ENCODE data around the gene EPB41L4A. TPM values are rescaled to one million over a fixed set of nuclear protein-coding genes. Genes with fewer than 3 reads are reported as not detected.

The EPB41L4A gene
- total and polyA plus RNA-seq, 2 experiments from 2014 or later: 10.5 to 14.4 TPM

- no peaks in the 10 kb centered on the region for H3K9me3 ChIP-seq (ENCODE audit: low read depth)
- TF ChIP-seq, protein P1, sequence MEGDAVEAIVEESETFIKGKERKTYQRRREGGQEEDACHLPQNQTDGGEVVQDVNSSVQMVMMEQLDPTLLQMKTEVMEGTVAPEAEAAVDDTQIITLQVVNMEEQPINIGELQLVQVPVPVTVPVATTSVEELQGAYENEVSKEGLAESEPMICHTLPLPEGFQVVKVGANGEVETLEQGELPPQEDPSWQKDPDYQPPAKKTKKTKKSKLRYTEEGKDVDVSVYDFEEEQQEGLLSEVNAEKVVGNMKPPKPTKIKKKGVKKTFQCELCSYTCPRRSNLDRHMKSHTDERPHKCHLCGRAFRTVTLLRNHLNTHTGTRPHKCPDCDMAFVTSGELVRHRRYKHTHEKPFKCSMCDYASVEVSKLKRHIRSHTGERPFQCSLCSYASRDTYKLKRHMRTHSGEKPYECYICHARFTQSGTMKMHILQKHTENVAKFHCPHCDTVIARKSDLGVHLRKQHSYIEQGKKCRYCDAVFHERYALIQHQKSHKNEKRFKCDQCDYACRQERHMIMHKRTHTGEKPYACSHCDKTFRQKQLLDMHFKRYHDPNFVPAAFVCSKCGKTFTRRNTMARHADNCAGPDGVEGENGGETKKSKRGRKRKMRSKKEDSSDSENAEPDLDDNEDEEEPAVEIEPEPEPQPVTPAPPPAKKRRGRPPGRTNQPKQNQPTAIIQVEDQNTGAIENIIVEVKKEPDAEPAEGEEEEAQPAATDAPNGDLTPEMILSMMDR (IDR thresholded peaks at IDR 0.05; ENCODE audit: low read depth, low read length): no peak
- no peak for DNase-seq (ENCODE audit: low read depth in 1 of 2, low spot score in 1 of 2)
- H3K27me3 ChIP-seq: no peaks in the 10 kb centered on the region
- no peaks in the 10 kb centered on the region for H3K36me3 ChIP-seq
- no peaks in the 10 kb centered on the region for H3K4me1 ChIP-seq (ENCODE audit: low read depth)
- no peak overlapping the region for H3K27ac ChIP-seq
- no peak overlapping the region for H3K4me3 ChIP-seq
Measured at GRCh38 chr5:112119508-112119907, 299.6 kb downstream of the EPB41L4A start.

GRCh38 chr5:112117551-112117950, 301.5 kb downstream of the EPB41L4A start:
- Histone ChIP-seq H3K4me3 (no peak overlapping the region), H3K36me3 (no peaks in the 10 kb centered on the region), H3K4me1 (ENCODE audit: low read depth) (no peaks in the 10 kb centered on the region), H3K27me3 (no peaks in the 10 kb centered on the region), H3K27ac (no peak overlapping the region), H3K9me3 (ENCODE audit: low read depth) (no peaks in the 10 kb centered on the region)
- DNase-seq (ENCODE audit: low read depth in 1 of 2, low spot score in 1 of 2): no peak
- TF ChIP-seq, protein P1 (IDR thresholded peaks at IDR 0.05; ENCODE audit: low read depth, low read length): no peak

- Histone ChIP-seq H3K4me3 (no peak overlapping the region), H3K27ac (no peak overlapping the region), H3K4me1 (ENCODE audit: low read depth) (no peaks in the 10 kb centered on the region), H3K36me3 (no peaks in the 10 kb centered on the region), H3K27me3 (no peaks in the 10 kb centered on the region), H3K9me3 (ENCODE audit: low read depth) (no peaks in the 10 kb centered on the region)
- DNase-seq (ENCODE audit: low read depth in 1 of 2, low spot score in 1 of 2): no peak
- TF ChIP-seq, protein P1 (IDR thresholded peaks at IDR 0.05; ENCODE audit: low read depth, low read length): no peak
Measured at GRCh38 chr5:112116371-112116770, 302.7 kb downstream of the EPB41L4A start.

- H3K4me1 ChIP-seq (ENCODE audit: low read depth): no peaks in the 10 kb centered on the region
- TF ChIP-seq, protein P1 (IDR thresholded peaks at IDR 0.05; ENCODE audit: low read depth, low read length): no peak
Measured at GRCh38 chr5:112113565-112113964, 305.5 kb downstream of the EPB41L4A start.

More at GRCh38 chr5:112113565-112113964, 305.5 kb downstream of the EPB41L4A start:
- H3K4me3 ChIP-seq: no peak overlapping the region
- H3K9me3 ChIP-seq (ENCODE audit: low read depth): no peaks in the 10 kb centered on the region
- no peaks in the 10 kb centered on the region for H3K27me3 ChIP-seq
- DNase-seq (ENCODE audit: low read depth in 1 of 2, low spot score in 1 of 2): no peak
- H3K27ac ChIP-seq: no peak overlapping the region
- H3K36me3 ChIP-seq: no peaks in the 10 kb centered on the region

Data from cardiac muscle cell (in vitro differentiated cells and primary cell).